Measurements from ENCODE around the gene PEX10.

The PEX10 gene

GRCh38 chr1:2419416-2419815 lies 7.1 kb upstream of the PEX10 start:
- POLR2A ChIA-PET (ENCODE audit: low non-redundant PET): interaction anchor here (1.1 kb wide), 1 partner anchor 9 kb away, joined by 3 read pairs; no protein-coding TSS in a partner anchor
- DNase-seq (ENCODE audit: low spot score): no peak
- TF ChIP-seq CTCF (conservative IDR thresholded peaks at IDR 0.05; ENCODE audit: low read depth): no peak
- H3K27ac ChIP-seq: no peak overlapping the region
- CTCF ChIA-PET: no interaction called here

GRCh38 chr1:2418791-2419320 lies 6.5 kb upstream of the PEX10 start:
- ChIA-PET POLR2A (ENCODE audit: low non-redundant PET) (no interaction called here), CTCF (no interaction called here)
- DNase-seq (ENCODE audit: low spot score): no peak
- H3K27ac ChIP-seq: no peak overlapping the region
- TF ChIP-seq CTCF (conservative IDR thresholded peaks at IDR 0.05; ENCODE audit: low read depth): no peak

GRCh38 chr1:2417833-2418225 lies 5.5 kb upstream of the PEX10 start:
- POLR2A ChIA-PET (ENCODE audit: low non-redundant PET): no interaction called here
- TF ChIP-seq CTCF (conservative IDR thresholded peaks at IDR 0.05; ENCODE audit: low read depth): no peak
- CTCF ChIA-PET: interaction anchor here (0.7 to 1.5 kb wide), 2 partner anchors 117 to 129 kb away, joined by 4 to 10 read pairs; no protein-coding TSS in a partner anchor
- no peak overlapping the region for H3K27ac ChIP-seq
- DNase-seq (ENCODE audit: low spot score): no peak

- POLR2A ChIA-PET (ENCODE audit: low non-redundant PET): no interaction called here
- no peak overlapping the region; the same call in 1 of the 2 replicates for H3K27ac ChIP-seq
- TF ChIP-seq CTCF (conservative IDR thresholded peaks at IDR 0.05; ENCODE audit: low read depth): no peak
- DNase-seq (ENCODE audit: low spot score): no peak
- CTCF ChIA-PET: interaction anchor here (1.5 kb wide), 1 partner anchor 130 kb away, joined by 4 read pairs; no protein-coding TSS in a partner anchor
Measured at GRCh38 chr1:2417083-2417832, 4.9 kb upstream of the PEX10 start.

- no peak for DNase-seq (ENCODE audit: low spot score)
- POLR2A ChIA-PET (ENCODE audit: low non-redundant PET): interaction anchor here (0.5 kb wide), 1 partner anchor 37 kb away, joined by 3 read pairs; no protein-coding TSS in a partner anchor
- no peak overlapping the region; the same call in 1 of the 2 replicates for H3K27ac ChIP-seq
- CTCF ChIA-PET: interaction anchor here (0.6 to 1.0 kb wide), 3 partner anchors 20 to 197 kb away, joined by 3 read pairs; no protein-coding TSS in a partner anchor
- no peak for TF ChIP-seq CTCF (conservative IDR thresholded peaks at IDR 0.05; ENCODE audit: low read depth)
Measured at GRCh38 chr1:2416403-2416802, 4.0 kb upstream of the PEX10 start.

GRCh38 chr1:2415801-2416208 lies 3.4 kb upstream of the PEX10 start:
- TF ChIP-seq CTCF (conservative IDR thresholded peaks at IDR 0.05; ENCODE audit: low read depth): no peak
- ChIA-PET POLR2A (ENCODE audit: low non-redundant PET) (no interaction called here), CTCF (interaction anchor here (1.0 to 1.8 kb wide), 4 partner anchors 11 to 131 kb away, joined by 3 to 10 read pairs (median 4); no protein-coding TSS in a partner anchor)
- H3K27ac ChIP-seq: no peak overlapping the region
- DNase-seq (ENCODE audit: low spot score): no peak
